Activated effector memory CD4-positive, alpha-beta T cell treated with Interleukin-2 at 50 U/mL for 16 hours (primary cell): ENCODE measurements around the gene RIPOR1.
"Not testable (repeated sequence)": the region's sequence is repeated elsewhere in the genome, so short reads cannot be mapped to it uniquely, and the experiment has no call there.

Experiments
- DNase-seq: peaks from one replicate; pipeline ENCODE4 v3.0.0-alpha.2; 2020

Gene RIPOR1

DNA sequence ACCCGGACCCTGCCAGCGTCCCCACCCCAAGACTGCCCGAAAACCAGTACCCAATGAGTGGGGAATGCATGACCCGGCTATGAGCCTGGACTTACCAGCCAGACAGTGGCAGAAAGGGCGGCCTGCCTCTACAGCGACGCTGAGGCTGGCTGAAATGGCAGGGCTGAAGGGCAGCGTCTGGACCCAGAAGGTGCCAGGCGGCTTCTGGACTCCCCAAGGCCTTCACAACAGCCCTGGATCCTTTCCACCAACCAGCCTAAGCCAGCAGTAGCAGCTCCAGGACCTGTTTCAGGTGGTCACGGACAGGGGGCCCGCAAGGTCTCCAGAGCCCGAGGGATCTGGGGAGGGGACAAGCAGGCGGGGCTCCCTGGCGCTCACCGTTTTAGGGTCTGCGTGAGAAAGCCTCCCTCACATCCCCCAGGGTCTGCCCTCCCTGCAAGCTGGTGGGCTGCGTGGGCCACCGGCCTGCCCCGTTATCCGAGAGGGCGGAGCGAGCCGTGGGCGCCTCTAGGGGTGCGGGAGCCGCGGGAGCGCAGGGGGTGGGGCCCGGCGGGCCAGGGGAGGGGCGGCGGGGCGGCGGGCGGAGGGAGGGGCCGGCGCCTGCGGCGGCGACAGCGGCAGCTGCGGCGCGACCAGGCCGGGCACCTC is at the start of gene RIPOR1:
Gene RIPOR1 (plus strand): TSS at position 608 of the 648 bp plus-strand sequence. CDS start 9,618 bp downstream, outside the sequence.
- DNase-seq: no peak

GRCh38 chr16:67480833-67481560 is 47.6 kb upstream of the RIPOR1 start, which contains the start of gene ATP6V0D1:
ATP6V0D1 (minus strand) TSS chr16:67481157; CDS start chr16:67481086, 71 bp downstream.
- peak; percentile 99 for DNase-seq

DNA sequence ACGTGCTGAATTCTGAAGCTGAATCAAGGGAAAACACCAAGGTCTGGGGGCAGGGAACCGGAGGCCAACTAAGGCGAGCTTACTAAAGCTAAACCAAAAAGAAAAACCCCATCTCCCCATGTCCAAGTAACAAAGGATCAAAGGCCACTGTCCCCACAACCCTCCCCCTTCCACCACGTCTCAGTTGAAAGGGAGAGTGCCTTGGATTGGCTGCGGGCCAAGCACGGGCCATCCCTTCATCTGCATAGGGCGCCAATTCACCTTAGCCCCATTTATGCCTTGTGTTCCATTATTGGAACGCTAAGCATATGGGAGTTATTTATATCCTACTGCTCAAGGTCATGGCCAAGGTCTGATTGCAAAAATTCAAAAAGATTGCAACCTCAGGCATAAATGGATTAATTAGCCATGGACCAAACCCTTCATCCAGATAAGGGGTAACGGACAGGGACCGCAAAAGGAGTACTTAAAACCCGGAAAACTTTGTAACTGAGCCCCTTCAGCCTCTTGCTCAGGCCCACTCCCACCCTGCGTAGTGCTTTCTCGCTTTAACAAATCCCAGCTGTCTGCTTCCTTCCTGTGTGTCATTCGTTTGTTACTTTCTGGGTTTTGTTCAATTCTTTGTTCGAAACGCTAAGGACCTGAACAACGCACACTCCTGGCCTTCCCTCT is 46.9 kb upstream of the RIPOR1 start:
- no peak for DNase-seq

GRCh38 chr16:67482233-67482924 is 46.2 kb upstream of the RIPOR1 start:
- DNase-seq: no peak

DNA sequence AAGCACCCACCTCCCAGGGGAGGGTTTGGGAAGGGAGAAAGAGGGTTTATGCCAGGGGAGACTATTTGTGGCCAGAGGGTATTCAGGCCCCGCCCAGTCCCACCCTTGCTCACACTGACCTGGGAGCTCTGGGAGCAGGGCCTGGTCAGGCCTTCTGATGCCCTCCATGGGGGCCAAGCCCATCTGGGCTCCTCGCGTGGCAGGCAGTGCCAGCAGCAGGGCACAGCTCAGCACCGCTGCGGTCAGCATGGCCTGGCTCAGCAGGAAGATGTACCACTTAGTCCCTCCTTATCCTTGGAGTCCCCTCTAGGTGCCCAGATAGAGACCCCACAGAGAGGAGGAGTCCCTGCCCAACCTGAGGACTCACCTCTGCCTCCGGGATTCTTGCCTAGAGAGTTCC is 45.5 kb upstream of the RIPOR1 start, which contains the start of gene AGRP:
Gene AGRP (minus strand): TSS at position 398 of the 400 bp plus-strand sequence. CDS start 149 bp downstream, at position 249.
- DNase-seq: no peak

DNA sequence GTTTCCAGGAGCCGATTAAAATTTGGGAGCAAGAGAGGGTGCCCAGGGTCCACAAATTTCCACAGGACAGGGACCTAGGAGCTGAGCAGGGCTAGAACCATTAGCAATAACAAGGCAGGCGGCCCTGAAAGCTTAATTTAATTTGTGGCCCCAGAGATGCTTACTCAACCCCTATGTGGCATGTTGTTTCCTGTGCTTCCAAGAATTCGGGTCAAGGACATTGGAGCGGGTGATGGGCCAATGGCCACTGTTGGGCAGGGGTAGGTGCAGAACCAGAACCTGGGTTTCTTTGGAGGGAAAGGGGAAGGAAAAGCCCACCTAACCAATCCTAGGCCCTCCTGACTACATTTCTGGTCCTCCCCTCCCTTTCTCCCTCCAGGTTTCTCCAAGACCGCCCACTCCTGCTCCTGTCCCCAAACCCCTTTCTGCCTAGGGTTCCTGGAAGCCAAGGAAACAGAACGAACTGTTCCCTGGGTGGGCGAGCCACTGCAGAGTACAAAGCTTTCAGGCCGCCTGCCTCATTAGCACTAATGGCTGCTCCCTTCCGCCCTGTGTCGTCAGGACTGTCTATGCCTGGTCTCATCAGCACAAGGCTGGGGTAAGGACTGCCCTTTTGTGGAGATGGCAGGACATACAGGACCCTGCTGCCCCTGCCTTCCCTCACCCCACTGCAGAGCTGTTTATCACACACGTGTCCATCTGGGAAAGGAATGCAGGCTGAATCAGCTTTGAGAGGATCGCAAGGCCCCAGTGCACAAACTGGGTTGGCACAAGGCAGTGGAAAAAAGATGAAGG is 44.7 kb upstream of the RIPOR1 start:
- DNase-seq: no peak

- DNase-seq: no peak
Measured at GRCh38 chr16:67486805-67487204, 41.8 kb upstream of the RIPOR1 start.

DNA sequence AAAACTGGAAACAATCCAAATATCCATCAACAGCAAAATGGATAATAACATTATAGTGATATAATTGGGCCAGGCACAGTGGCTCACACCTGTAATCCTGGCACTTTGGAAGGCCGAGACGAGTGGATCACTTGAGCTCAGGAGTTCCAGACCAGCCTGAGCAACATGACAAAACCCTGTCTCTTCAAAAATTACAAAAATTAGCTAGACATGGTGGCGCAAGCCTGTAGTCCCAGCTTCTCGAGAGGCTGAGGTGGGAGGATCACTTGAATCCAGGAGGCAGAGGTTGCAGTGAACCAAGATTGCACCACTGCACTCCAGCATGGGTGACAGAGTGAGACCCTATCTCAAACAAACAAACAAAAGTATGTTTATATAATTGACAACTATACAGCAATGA is 41.1 kb upstream of the RIPOR1 start:
- DNase-seq: not testable (repeated sequence)

GRCh38 chr16:67489401-67490083 is 39.1 kb upstream of the RIPOR1 start:
- no peak for DNase-seq

DNA sequence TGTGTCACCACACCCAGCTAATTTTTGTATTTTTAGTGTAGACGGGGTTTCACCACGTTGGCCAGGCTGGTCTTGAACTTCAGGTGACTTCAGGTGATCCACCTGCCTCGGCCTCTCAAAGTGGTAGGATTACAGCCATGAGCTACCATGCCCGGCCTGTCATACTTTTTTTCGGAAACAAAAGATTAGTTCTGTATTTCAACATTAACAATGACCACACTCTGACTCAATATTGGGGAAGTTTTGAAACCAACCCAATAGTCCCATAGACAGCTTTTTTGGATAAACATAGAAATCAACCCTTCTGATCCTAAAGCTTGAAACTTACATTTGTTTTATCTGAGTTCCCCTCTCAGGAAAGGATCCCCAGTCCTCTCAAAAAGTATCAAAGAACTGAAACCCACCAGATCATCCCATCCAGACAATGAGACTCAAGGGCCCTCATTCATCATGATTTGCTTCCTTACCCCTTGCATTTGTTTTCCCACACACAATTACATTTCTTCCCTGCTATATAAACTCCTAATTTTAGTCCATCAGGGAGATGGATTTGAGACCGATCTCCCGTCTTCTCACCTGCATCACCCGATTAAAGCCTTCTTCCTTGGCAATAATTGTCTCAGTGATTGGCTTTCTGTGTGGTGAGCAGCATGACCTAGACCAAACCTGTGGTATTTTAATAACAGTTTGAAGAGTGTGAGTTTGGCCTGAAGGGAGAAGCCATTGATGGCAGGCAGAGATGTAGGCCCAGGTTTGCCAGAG is 38.1 kb upstream of the RIPOR1 start:
- no peak for DNase-seq

GRCh38 chr16:67499106-67499505 is 29.5 kb upstream of the RIPOR1 start:
- no peak for DNase-seq

DNA sequence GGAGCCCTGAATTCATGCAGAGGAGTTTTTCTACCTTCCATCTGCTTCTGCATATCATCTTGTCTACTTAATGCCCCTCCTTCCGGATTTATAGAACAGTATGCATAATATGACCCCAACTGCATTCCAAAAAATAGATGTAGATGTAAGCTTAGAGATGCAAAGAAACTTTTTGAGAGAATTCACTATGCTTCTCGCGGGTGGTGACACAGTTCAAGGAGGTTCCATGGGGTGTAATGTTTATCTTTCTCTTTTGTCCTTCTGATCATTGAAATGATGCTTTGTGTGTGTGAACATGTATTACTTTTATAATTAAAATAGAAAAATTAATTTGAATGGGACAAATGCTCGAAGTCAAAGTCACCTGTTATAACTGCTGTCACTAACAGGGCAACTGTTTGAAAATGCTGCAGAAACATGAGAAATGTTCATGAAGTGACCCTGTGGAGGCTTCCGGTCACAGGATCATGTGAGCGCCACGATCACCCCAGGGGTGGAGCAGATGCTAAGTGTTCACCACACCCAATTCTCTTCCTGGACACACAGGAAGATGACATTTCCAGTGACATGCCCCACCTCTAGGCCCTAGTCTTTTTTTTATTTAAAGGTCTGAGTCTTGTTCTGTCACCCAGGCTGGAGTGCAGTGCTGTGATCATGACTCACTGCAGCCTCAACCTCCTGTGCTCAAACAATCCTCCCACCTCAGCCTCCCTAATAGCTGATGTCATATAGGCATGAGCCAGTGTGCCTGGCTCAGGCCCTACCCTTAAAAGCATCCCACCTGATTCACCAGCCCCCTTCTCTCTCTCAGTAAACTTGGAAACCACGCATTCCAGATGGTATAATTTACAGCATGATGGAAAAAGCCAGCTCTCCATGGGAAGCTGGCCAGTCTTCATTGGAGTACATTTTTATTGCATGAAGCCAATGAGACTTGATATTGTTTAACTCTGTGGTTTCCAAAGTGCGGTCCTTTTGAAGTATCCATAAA is 24.3 kb upstream of the RIPOR1 start:
- DNase-seq: peak; percentile 39

DNA sequence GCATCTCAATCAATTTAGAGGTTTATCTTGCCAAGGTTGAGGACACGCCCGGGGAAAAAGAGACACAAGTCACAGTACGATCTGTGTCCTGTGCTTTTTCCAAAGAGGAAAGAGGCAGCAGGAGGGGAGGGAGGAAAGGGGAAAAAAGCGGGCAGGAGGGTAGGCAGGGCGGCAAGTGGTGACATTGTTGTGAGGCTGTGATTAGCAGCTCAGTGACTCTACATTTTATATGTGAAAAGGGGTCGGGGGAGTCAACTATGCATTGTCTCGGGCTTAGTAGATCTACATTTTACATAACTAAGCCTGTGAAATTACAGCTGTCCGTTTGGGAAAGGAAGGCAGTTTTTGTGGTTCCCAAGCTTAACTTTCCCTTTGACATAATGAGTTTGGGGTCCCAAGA is 22.2 kb upstream of the RIPOR1 start:
- no peak for DNase-seq

DNA sequence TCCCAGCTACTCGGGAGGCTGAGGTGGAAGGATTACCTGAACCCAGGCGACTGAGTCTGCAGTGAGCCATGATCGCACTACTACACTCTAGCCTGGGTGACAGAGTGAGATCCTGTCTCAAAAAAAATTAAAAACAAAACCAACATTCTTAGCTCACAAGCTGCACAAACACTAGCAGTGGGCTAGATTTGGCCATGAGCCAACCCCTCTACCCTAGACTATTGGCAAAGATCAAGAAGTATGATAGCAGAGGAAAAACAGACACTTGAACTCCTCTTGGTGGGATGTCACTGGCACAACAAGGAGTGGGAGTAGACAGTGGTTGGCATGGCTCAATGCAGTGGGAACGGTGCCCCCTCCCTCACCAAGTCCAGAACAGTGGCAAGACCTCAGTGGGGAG is 19.6 kb upstream of the RIPOR1 start:
- DNase-seq: no peak

DNA sequence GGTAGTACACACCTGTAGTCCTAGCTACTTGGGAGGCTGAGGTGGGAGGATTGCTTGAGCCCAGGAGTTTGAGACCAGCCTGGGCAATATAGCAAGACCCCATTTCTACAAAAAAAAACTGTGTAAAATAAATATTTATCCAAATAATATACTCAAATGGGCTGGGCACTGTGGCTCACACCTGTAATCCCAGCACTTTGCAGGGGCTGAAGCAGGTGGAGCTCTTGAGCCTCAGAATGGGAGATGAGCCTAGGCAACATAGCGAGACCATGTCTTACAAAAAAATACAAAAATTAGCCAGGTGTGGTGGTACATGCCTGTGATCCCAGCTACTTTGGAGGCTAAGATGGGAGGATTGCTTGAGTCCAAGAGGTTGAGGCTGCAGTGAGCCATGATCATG is 14.7 kb upstream of the RIPOR1 start:
- DNase-seq: not testable (repeated sequence)

GRCh38 chr16:67514382-67514828 is 14.2 kb upstream of the RIPOR1 start:
- peak; percentile 64 for DNase-seq

DNA sequence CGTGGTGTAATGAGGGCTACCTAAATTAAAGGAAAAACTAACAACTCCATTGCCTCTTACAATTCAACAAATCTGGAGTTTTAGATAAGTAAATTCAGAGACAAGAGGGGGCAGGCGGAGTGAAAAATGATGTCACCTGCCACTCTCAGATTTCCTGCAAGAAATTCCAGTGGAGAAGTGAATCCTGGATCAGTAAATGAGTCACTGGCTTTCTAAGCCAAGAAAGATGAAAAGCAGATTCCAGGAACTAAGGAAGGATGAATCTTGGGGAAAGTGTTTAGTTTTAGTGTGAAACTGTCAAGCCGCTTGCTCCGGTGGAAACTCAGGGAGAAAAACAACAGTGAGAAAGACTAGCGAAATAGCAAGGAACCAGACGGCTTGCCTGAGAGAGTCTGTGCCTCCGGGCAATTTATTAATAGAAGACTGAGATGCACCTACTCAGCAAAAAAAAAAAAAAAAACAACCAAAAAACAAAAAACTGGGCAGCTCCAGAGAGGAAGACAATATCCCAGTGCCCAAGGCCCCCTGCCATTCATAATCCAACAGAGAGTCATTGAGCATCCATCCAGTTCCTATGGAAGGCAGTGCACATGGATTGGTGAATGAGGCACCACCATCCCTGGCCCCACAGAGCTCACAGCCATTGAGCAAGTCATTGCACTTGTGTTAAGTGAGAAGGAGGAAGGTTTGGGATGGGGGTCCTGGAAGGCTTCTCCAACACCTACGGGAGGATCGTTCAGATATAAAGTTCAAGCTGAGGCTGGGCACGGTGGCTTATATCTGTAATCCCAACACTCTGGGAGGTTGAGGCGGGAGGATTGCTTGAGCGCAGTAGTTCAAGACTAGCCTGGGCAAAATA is 12.1 kb upstream of the RIPOR1 start:
- DNase-seq: no peak

DNA sequence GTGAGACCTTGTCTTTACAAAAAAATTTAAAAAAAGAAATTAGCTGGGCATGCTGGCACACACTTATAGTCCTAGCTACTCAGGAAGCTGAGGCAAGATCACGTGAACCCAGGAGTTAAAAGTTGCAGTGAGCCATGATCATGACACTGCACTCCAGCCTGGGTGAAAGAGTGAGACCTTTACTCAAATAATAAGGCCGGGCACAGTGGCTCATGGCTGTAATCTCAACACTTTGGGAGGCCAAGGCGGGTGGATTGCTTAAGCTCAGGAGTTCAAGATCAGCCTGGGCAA is 11.5 kb upstream of the RIPOR1 start:
- DNase-seq: no peak
